Activated T-cell treated with anti-CD3 and anti-CD28 coated beads, Interleukin-2, amount 50 U/mL, for 72 hours (primary cell): Measurements from ENCODE around the gene RNF151. TPM values are rescaled to one million over a fixed set of nuclear protein-coding genes. Genes with fewer than 3 reads are reported as not detected.

Source experiments
- ATAC-seq, 2 donors: fragments of 150-1000 bp; cut with Tn5 transposase; replicated peaks in 1 of 2; 2 replicates each; pipeline ENCODE4 v1.10.0; 2021; ENCODE audit warnings: moderate library complexity in 2 of 2, mild to moderate bottlenecking in 1 of 2
- DNase-seq, 2 donors: peaks; one replicate each; pipeline ENCODE4 v3.0.0; 2021 to 2022; ENCODE audit warnings: mixed read lengths in 1 of 2
- H3K27ac Mint-ChIP-seq: one replicate; pipeline ENCODE4 v1.8.0; 2022; ENCODE audit warnings: mild to moderate bottlenecking, moderate library complexity, mixed read lengths
- H3K27me3 Mint-ChIP-seq: one replicate; pipeline ENCODE4 v1.8.0; 2022; ENCODE audit warnings: low read depth, mixed read lengths
- H3K36me3 Mint-ChIP-seq, 2 donors: one replicate each; pipeline ENCODE4 v1.8.0; 2022; ENCODE audit warnings: mixed read lengths in 2 of 2, mild to moderate bottlenecking in 1 of 2; ENCODE audit not compliant: insufficient read depth in 2 of 2
- H3K4me1 Mint-ChIP-seq: one replicate; pipeline ENCODE4 v1.8.0; 2022; ENCODE audit warnings: low read depth, mixed read lengths
- H3K4me3 Mint-ChIP-seq, 2 donors: one replicate each; pipeline ENCODE4 v1.8.0; 2022; ENCODE audit warnings: mild to moderate bottlenecking in 2 of 2, mixed read lengths in 2 of 2, moderate library complexity in 2 of 2
- H3K9me3 Mint-ChIP-seq, 2 donors: one replicate each; pipeline ENCODE4 v1.8.0; 2022; ENCODE audit warnings: mixed read lengths in 2 of 2
- total RNA-seq, 2 donors: library from RNA; stranded (reverse); gene quantifications; one replicate each; pipeline ENCODE4 v1.2.3, GENCODE V29; 2022

Gene RNF151
- total RNA-seq, 2 donors from 2014 or later: 0.81 TPM; not detected in 1

DNA sequence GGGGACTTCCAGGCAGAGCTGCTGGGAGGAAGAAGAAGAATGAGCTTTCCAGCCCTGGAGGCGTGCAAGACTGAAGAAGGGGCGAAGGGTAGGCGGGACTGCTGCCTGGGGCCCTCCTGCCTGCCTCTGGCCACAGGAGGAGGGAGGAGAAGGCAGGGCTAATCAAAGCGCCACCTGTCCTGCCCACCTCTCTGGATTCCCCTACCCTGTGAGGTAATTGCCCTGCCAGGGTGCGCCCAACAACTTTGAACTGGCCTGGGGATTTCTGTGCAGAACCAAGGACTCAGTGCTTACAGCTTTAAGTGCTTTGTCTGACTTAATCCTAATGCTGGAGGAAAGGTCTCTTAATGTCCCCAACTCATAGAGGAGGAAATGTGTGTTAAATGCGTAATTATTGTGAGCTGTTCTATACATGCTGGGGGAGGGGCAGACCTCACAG, 14.8 kb downstream of the RNF151 start, which contains the start of gene NOXO1:
Gene NOXO1, minus strand, starts transcription at position 72 of the 439 bp plus-strand sequence. CDS start 290 bp downstream, outside the sequence.
- ATAC-seq: peak in 1 of 2 donors; percentile 11
- peaks cover 28% of the 10 kb centered on the region for H3K27me3 Mint-ChIP-seq
- no peak within 1 kb of the TSS for H3K27ac Mint-ChIP-seq
- DNase-seq: no peak
- H3K4me3 Mint-ChIP-seq: peak within 1 kb of the TSS in 1 of 2 donors; percentile 89
- peaks cover 2% of the 10 kb centered on the region in 2 donors for H3K36me3 Mint-ChIP-seq
- H3K4me1 Mint-ChIP-seq: peaks cover 32% of the 10 kb centered on the region
- no peaks in the 10 kb centered on the region for H3K9me3 Mint-ChIP-seq

- H3K4me3 Mint-ChIP-seq: no peak overlapping the region
- H3K27ac Mint-ChIP-seq: no peak overlapping the region
- no peak for ATAC-seq
- H3K4me1 Mint-ChIP-seq: peaks cover 32% of the 10 kb centered on the region
- DNase-seq: no peak
- no peaks in the 10 kb centered on the region for H3K9me3 Mint-ChIP-seq
- peaks cover 2 to 4% of the 10 kb centered on the region in 2 donors for H3K36me3 Mint-ChIP-seq
- H3K27me3 Mint-ChIP-seq: peaks cover 28% of the 10 kb centered on the region
Measured at GRCh38 chr16:1982013-1982433, 15.4 kb downstream of the RNF151 start.

GRCh38 chr16:1982991-1983543, 16.4 kb downstream of the RNF151 start:
- H3K4me3 Mint-ChIP-seq: peak overlapping the region; percentile 85 to 89
- ATAC-seq: no peak
- H3K4me1 Mint-ChIP-seq: peaks cover 32% of the 10 kb centered on the region
- H3K27ac Mint-ChIP-seq: no peak overlapping the region
- no peak for DNase-seq
- H3K27me3 Mint-ChIP-seq: peaks cover 28% of the 10 kb centered on the region
- H3K36me3 Mint-ChIP-seq: peaks cover 0 to 4% of the 10 kb centered on the region in 2 donors
- H3K9me3 Mint-ChIP-seq: no peaks in the 10 kb centered on the region

- Mint-ChIP-seq H3K4me1 (peaks cover 32% of the 10 kb centered on the region), H3K9me3 (no peaks in the 10 kb centered on the region), H3K36me3 (peaks cover 0 to 4% of the 10 kb centered on the region in 2 donors), H3K27ac (no peak within 1 kb of the TSS), H3K27me3 (peaks cover 33% of the 10 kb centered on the region), H3K4me3 (peak within 1 kb of the TSS; percentile 85 to 89)
- ATAC-seq (peak; percentile 85 to 91), DNase-seq (peak; percentile 86 to 88)
Measured at GRCh38 chr16:1983544-1984346, 17.1 kb downstream of the RNF151 start, which contains the start of gene GFER. GFER (plus strand) TSS chr16:1984193; CDS start chr16:1984219, 26 bp downstream.

GRCh38 chr16:1984347-1985225, 17.9 kb downstream of the RNF151 start:
- Mint-ChIP-seq H3K27ac (no peak overlapping the region), H3K27me3 (peaks cover 36% of the 10 kb centered on the region)

DNA sequence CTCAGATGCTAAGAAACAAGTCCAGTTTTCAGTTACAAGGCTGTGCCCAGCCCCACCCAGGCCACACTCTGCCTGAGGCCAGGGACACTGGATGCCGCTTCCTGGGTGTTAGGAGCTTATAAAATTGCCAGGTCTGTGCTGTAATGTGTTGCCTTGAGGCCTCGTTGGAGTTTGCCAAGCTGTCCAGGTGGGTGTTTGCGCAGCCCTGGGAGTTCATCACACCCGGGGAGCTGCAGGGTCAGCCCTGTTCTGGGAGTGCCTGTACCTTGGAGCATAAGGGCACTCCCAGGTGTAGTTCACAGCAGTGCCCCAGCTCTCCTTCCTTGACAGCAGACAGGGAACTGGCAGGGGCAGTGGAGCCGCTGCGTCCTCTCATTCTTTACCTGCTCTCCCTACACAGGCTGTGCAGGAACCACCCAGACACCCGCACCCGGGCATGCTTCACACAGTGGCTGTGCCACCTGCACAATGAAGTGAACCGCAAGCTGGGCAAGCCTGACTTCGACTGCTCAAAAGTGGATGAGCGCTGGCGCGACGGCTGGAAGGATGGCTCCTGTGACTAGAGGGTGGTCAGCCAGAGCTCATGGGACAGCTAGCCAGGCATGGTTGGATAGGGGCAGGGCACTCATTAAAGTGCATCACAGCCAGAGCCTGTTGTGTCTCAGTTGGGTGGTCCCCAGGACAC, 19.0 kb downstream of the RNF151 start:
- no peaks in the 10 kb centered on the region for H3K9me3 Mint-ChIP-seq
- H3K27me3 Mint-ChIP-seq: peaks cover 36% of the 10 kb centered on the region
- H3K36me3 Mint-ChIP-seq: peaks cover 2 to 4% of the 10 kb centered on the region in 2 donors
- no peak overlapping the region for H3K27ac Mint-ChIP-seq
- no peak for DNase-seq
- H3K4me1 Mint-ChIP-seq: peaks cover 32% of the 10 kb centered on the region
- ATAC-seq: no peak
- peak overlapping the region; percentile 85 to 89 for H3K4me3 Mint-ChIP-seq

More at GRCh38 chr16:1984347-1985225, 17.9 kb downstream of the RNF151 start:
- Mint-ChIP-seq H3K4me1 (peaks cover 32% of the 10 kb centered on the region), H3K36me3 (peaks cover 2 to 4% of the 10 kb centered on the region in 2 donors), H3K4me3 (peak overlapping the region; percentile 85 to 89), H3K9me3 (no peaks in the 10 kb centered on the region)
- ATAC-seq (peak; percentile 22 to 26), DNase-seq (no peak)

DNA sequence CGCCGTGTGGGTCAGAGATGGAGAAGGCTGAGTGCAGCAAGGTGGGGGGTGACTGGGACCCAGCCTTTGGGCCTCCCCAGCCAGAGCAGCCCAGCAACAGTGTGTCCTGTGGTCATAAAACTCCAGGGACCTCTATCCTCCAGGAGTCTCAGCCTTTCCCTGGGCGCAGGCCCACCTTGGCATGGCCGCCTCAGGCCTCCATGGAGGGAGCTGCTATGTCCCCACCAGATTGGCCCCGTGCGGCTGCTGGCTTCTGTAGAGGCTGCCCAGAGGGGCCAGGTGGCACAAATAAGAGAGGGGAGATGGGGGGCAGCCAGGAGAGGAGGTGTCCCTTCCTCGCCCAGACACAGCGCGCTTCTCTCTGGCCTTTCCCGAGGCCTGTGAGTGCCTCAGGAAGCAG, 20.5 kb downstream of the RNF151 start:
- no peak for ATAC-seq

GRCh38 chr16:1989209-1990100, 22.8 kb downstream of the RNF151 start, which contains the start of gene SYNGR3:
SYNGR3 (plus strand) TSS chr16:1989970; CDS start chr16:1990103, 133 bp downstream.
- Mint-ChIP-seq H3K4me1 (peaks cover 32% of the 10 kb centered on the region), H3K36me3 (peaks cover 4 to 6% of the 10 kb centered on the region in 2 donors), H3K4me3 (peak within 1 kb of the TSS; percentile 86 to 88), H3K27me3 (peaks cover 8% of the 10 kb centered on the region), H3K27ac (peak within 1 kb of the TSS; percentile 81), H3K9me3 (no peaks in the 10 kb centered on the region)
- ATAC-seq: no peak
- peak; percentile 35 to 55 for DNase-seq

More for the DNA sequence above, 20.5 kb downstream of the RNF151 start:
- no peak overlapping the region for H3K4me3 Mint-ChIP-seq
- H3K4me1 Mint-ChIP-seq: peaks cover 31% of the 10 kb centered on the region
- H3K27me3 Mint-ChIP-seq: peaks cover 21% of the 10 kb centered on the region
- H3K36me3 Mint-ChIP-seq: peaks cover 3 to 4% of the 10 kb centered on the region in 2 donors
- H3K27ac Mint-ChIP-seq: no peak overlapping the region
- no peaks in the 10 kb centered on the region for H3K9me3 Mint-ChIP-seq
- no peak for DNase-seq

DNA sequence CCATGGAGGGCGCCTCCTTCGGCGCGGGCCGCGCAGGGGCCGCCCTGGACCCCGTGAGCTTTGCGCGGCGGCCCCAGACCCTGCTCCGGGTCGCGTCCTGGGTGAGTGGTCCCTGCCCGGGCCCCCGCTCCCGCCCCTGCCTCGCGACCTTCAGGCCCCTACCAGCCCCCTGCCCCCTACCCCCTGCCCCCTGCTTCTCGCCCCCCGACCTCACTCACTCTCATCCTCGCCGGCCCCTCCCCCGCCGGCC, 23.4 kb downstream of the RNF151 start:
- ATAC-seq (peak in 1 of 2 donors; percentile 1), DNase-seq (no peak)
- Mint-ChIP-seq H3K4me3 (peak overlapping the region in 1 of 2 donors; percentile 86), H3K9me3 (no peaks in the 10 kb centered on the region), H3K4me1 (peaks cover 26% of the 10 kb centered on the region), H3K27me3 (peaks cover 8% of the 10 kb centered on the region), H3K27ac (no peak overlapping the region), H3K36me3 (peaks cover 4 to 6% of the 10 kb centered on the region in 2 donors)

DNA sequence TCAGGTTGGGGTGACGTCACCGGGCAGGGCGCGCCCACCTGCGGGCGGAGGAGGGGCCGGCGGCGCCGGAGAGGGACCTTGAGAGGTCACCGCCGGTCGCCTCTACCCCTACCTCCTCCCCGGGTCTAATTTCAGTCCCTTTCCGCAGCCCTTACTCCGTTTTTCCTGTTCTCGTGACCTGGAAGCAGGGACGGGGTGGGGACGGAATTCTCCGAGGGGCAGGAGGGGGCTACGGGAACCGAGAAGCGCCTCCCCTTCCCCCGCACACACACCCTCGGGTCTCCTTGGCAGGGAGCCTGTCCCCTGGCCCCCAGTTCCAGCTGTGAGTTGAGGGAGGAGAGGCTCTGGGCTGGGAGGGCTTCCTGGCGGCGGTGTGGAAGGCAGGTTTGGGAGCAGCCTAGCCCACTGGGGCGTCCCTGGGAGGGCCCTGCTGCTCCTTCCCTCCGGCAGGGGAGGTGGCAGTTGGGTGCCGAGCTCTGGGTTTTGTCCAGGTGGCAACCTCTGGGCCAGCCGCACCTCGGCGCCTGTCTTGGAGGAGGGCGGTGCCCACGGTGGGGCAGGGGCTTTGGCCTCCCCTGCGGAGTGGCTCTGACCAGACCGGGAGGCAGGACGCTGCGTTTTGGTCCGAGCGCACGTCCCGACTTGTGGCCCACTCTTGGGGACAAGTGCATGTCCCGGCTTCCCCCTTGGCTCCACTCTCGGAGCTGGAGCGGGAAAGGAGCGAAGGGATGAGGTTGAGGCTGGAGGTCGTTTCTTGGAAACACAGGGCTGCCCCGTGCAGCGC, 23.9 kb downstream of the RNF151 start:
- Mint-ChIP-seq H3K4me1 (peaks cover 22% of the 10 kb centered on the region), H3K9me3 (no peaks in the 10 kb centered on the region), H3K27ac (no peak overlapping the region), H3K27me3 (peaks cover 8% of the 10 kb centered on the region), H3K4me3 (peak overlapping the region; percentile 86 to 88), H3K36me3 (peaks cover 6% of the 10 kb centered on the region in 2 donors)
- peak; percentile 8 to 16 for ATAC-seq
- peak; percentile 80 to 83 for DNase-seq

GRCh38 chr16:1991135-1991551, 24.5 kb downstream of the RNF151 start:
- ATAC-seq (peak; percentile 39 to 46), DNase-seq (peak; percentile 57 to 59)
- Mint-ChIP-seq H3K4me3 (peak overlapping the region; percentile 86 to 88), H3K27me3 (peaks cover 8% of the 10 kb centered on the region), H3K4me1 (peaks cover 25% of the 10 kb centered on the region), H3K27ac (no peak overlapping the region), H3K9me3 (no peaks in the 10 kb centered on the region), H3K36me3 (peaks cover 6% of the 10 kb centered on the region in 2 donors)
